ENCODE data around the gene DDX55.
A peak's percentile ranks its signal among the peaks of the same experiment; 100 is the strongest.

The DDX55 gene

GRCh38 chr12:123559468-123559867, 42.4 kb upstream of the DDX55 start:
- no peak for ATAC-seq
- TF ChIP-seq ZNF70 (CRISPR knock-in tag; IDR thresholded peaks at IDR 0.05): no peak
- no peak for TF ChIP-seq SNAI2 (CRISPR knock-in tag; IDR thresholded peaks at IDR 0.05)
- TF ChIP-seq RARB (CRISPR knock-in tag; IDR thresholded peaks at IDR 0.05): no peak
- no peak for TF ChIP-seq ZNF565 (CRISPR knock-in tag; conservative IDR thresholded peaks at IDR 0.05; ENCODE audit: low read depth)
- no peak for TF ChIP-seq CSRNP3 (CRISPR knock-in tag; IDR thresholded peaks at IDR 0.05)
- TF ChIP-seq TCF4 (CRISPR knock-in tag; IDR thresholded peaks at IDR 0.05; ENCODE audit: borderline replicate concordance): no peak
- no peak for TF ChIP-seq CREB5 (CRISPR knock-in tag; IDR thresholded peaks at IDR 0.05; ENCODE audit: low read depth)
- TF ChIP-seq POU6F1 (CRISPR knock-in tag; IDR thresholded peaks at IDR 0.05; ENCODE audit: borderline replicate concordance, low read depth): no peak
- TF ChIP-seq ZFP3 (CRISPR knock-in tag; IDR thresholded peaks at IDR 0.05): no peak
- TF ChIP-seq OSR1 (CRISPR knock-in tag; IDR thresholded peaks at IDR 0.05): no peak
- TF ChIP-seq ZFP30 (CRISPR knock-in tag; IDR thresholded peaks at IDR 0.05): no peak
- TF ChIP-seq PATZ1 (CRISPR knock-in tag; IDR thresholded peaks at IDR 0.05; ENCODE audit: borderline replicate concordance): no peak
- TF ChIP-seq TSHZ2 (CRISPR knock-in tag; IDR thresholded peaks at IDR 0.05): no peak
- no peak for TF ChIP-seq CSDC2 (CRISPR knock-in tag; IDR thresholded peaks at IDR 0.05)

GRCh38 chr12:123571343-123571813, 30.5 kb upstream of the DDX55 start:
- TF ChIP-seq ZFP3 (CRISPR knock-in tag; IDR thresholded peaks at IDR 0.05) (peak; percentile 91), ZNF565 (CRISPR knock-in tag; conservative IDR thresholded peaks at IDR 0.05; ENCODE audit: low read depth) (no peak)
- peak; percentile 92 for ATAC-seq

GRCh38 chr12:123572391-123572790, 29.5 kb upstream of the DDX55 start:
- TF ChIP-seq ZNF8 (CRISPR knock-in tag; IDR thresholded peaks at IDR 0.05) (no peak), CSDC2 (CRISPR knock-in tag; IDR thresholded peaks at IDR 0.05) (no peak), TOX (CRISPR knock-in tag; IDR thresholded peaks at IDR 0.05; ENCODE audit: borderline replicate concordance) (no peak), TSHZ2 (CRISPR knock-in tag; IDR thresholded peaks at IDR 0.05) (no peak)
- no peak for ATAC-seq
